ENCODE results near the gene ACTRT2.

DNA sequence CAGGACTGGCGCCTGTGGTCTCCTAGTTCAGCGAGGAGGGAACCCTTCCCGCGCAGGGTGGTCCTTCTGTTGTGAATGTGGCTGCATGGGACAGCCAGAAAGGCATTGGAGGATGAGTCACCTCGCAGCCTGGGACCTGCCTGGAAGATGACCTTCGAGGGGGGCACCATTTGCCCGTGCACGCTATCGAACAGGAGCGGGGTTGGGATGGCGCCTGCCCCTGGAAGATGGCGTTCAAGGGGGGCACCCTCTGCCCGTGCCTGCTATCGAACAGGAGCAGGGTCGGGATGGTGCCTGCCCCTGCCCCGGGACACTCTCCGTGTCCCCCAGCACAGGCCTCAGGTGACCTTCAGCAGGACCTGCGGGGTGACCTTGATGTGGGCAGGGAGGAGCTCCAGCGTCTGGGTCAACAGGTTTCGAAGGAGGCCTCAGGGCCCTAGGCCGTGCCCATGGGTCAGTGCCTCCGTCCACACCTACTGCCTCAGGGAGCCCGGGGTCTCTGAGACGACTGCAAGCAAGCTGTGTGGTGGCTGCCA, 1.7 kb upstream of the ACTRT2 start:
- no peak for TF ChIP-seq EZH2 (IDR thresholded peaks at IDR 0.05; ENCODE audit: insufficient read depth, poor library complexity, severe bottlenecking)
- TF ChIP-seq EZH2phosphoT487 (IDR thresholded peaks at IDR 0.05; ENCODE audit: insufficient read depth, low read depth): no peak
